H1 (cell line): ENCODE data around the gene KRT3. TPM values are rescaled to one million over a fixed set of nuclear protein-coding genes. Genes with fewer than 3 reads are reported as not detected.

Experiments
- CTCF ChIA-PET: fragments of 300-600 bp; sonication (Branson Sonifier 250); formaldehyde crosslinking; loops from one replicate; lab custom pipeline; 2021; ENCODE audit not compliant: partially characterized antibody; lab: Charles Lee
- POLR2A ChIA-PET: fragments of 300-600 bp; sonication (Branson Sonifier 250); formaldehyde crosslinking; loops from one replicate; lab custom pipeline; 2021; ENCODE audit warnings: inconsistent platforms; ENCODE audit not compliant: partially characterized antibody; lab: Charles Lee
- DNase-seq, 2 experiments: peaks; one replicate each; pipeline versions ENCODE4 v3.0.0 to v3.0.0-alpha.2; 2010 to 2022; ENCODE audit warnings: low spot score in 2 of 2, low read depth in 1 of 2, mixed read lengths in 1 of 2
- FAIRE-seq: peaks from 2 replicates; lab custom pipeline; 2011; peaks lifted over from hg19 to GRCh38; lab: Jason Lieb, UNC
- H2AFZ ChIP-seq: 2 replicates; pipeline ENCODE4 v1.8.1; 2012; ENCODE audit warnings: low read length, inconsistent platforms
- H2AK5ac ChIP-seq: 2 replicates; pipeline ENCODE4 v1.6.1; 2013; ENCODE audit warnings: low read depth, low read length
- H2BK120ac ChIP-seq: replicated peaks from 2 replicates; pipeline ENCODE3; 2013; ENCODE audit warnings: low read depth, low read length, inconsistent platforms
- H2BK12ac ChIP-seq: 2 replicates; pipeline ENCODE4 v1.6.1; 2013; ENCODE audit warnings: low read depth, low read length
- H2BK15ac ChIP-seq: 2 replicates; pipeline ENCODE4 v1.6.1; 2013; ENCODE audit warnings: low read length
- H2BK20ac ChIP-seq: 2 replicates; pipeline ENCODE4 v1.6.1; 2013; ENCODE audit warnings: low read length
- H2BK5ac ChIP-seq: 2 replicates; pipeline ENCODE4 v1.6.1; 2013; ENCODE audit warnings: low read depth, low read length
- H3K14ac ChIP-seq: 2 replicates; pipeline ENCODE4 v1.6.1; 2013; ENCODE audit warnings: inconsistent platforms; ENCODE audit not compliant: insufficient read length
- H3K18ac ChIP-seq: 2 replicates; pipeline ENCODE4 v1.6.1; 2013; ENCODE audit warnings: low read length; ENCODE audit errors: extremely low read depth
- H3K23ac ChIP-seq: 2 replicates; pipeline ENCODE4 v1.6.1; 2013; ENCODE audit warnings: inconsistent platforms; ENCODE audit not compliant: insufficient read length
- H3K23me2 ChIP-seq: 2 replicates; pipeline ENCODE4 v1.6.1; 2013; ENCODE audit warnings: low read depth, low read length
- H3K27ac ChIP-seq: 2 replicates; pipeline ENCODE4 v1.6.1; 2011; ENCODE audit warnings: low read depth, low read length, inconsistent platforms
- H3K27me3 ChIP-seq, 4 experiments: replicated peaks in 1 of 4; 1 replicate in 1 of 4; 2 replicates in 3 of 4; pipeline versions ENCODE4 v1.6.1 to v1.8.1; 2011 to 2013; ENCODE audit warnings: low read length in 3 of 4, mild to moderate bottlenecking in 3 of 4, inconsistent platforms in 2 of 4, mixed read lengths in 2 of 4, moderate library complexity in 1 of 4; ENCODE audit not compliant: control insufficient read depth in 3 of 4, insufficient read depth in 3 of 4; ENCODE audit errors: extremely low read depth in 1 of 4
- H3K36me3 ChIP-seq, 4 experiments: 2 replicates each; pipeline versions ENCODE4 v1.6.1 to v1.8.1; 2011 to 2013; ENCODE audit warnings: mild to moderate bottlenecking in 4 of 4, low read length in 3 of 4, moderate library complexity in 2 of 4, control low read depth in 1 of 4, inconsistent platforms in 1 of 4; ENCODE audit not compliant: insufficient read depth in 4 of 4, control insufficient read depth in 2 of 4
- H3K4ac ChIP-seq: replicated peaks from 2 replicates; pipeline ENCODE3; 2013; ENCODE audit warnings: low read length, low read depth, mixed read lengths, inconsistent platforms; ENCODE audit not compliant: insufficient read length
- H3K4me1 ChIP-seq, 4 experiments: replicated peaks in 1 of 4; 1 replicate in 1 of 4; 2 replicates in 3 of 4; pipeline versions ENCODE4 v1.6.1 to v1.8.1; 2011 to 2013; ENCODE audit warnings: low read length in 3 of 4, inconsistent platforms in 2 of 4, mixed read lengths in 1 of 4; ENCODE audit not compliant: insufficient read depth in 4 of 4, control insufficient read depth in 3 of 4
- H3K4me2 ChIP-seq, 2 experiments: 2 replicates each; pipeline versions ENCODE4 v1.6.1 to v1.8.1; 2011 to 2013; ENCODE audit warnings: low read depth in 2 of 2, low read length in 2 of 2, control low read depth in 1 of 2, inconsistent platforms in 1 of 2, mild to moderate bottlenecking in 1 of 2; ENCODE audit not compliant: insufficient read depth in 1 of 2
- H3K4me3 ChIP-seq, 4 experiments: fragments of 200-600, 300-600 bp in 1 of 4; sonication (generic), shearing (Covaris generic), sonication (Bioruptor Twin) in 1 of 4; 2 replicates each; pipeline versions ENCODE4 v1.5.1 to v1.8.1; 2011 to 2016; ENCODE audit warnings: low read length in 4 of 4, low read depth in 3 of 4, control low read depth in 2 of 4, inconsistent platforms in 2 of 4, mild to moderate bottlenecking in 2 of 4, mixed read lengths in 1 of 4, moderate library complexity in 1 of 4; ENCODE audit not compliant: insufficient read depth in 2 of 4; ENCODE audit errors: extremely low read depth in 1 of 4
- H3K56ac ChIP-seq: replicated peaks from 2 replicates; pipeline ENCODE3; 2013; ENCODE audit warnings: low read depth, mild to moderate bottlenecking, mixed read lengths, low read length, inconsistent platforms; ENCODE audit not compliant: insufficient read length
- H3K79me1 ChIP-seq: 2 replicates; pipeline ENCODE4 v1.6.1; 2013; ENCODE audit warnings: low read depth, low read length, control low read depth
- H3K79me2 ChIP-seq, 2 experiments: 2 replicates each; pipeline versions ENCODE4 v1.6.1 to v1.8.1; 2012 to 2013; ENCODE audit warnings: low read length in 2 of 2, mild to moderate bottlenecking in 2 of 2, inconsistent platforms in 1 of 2; ENCODE audit not compliant: insufficient read depth in 2 of 2, control insufficient read depth in 1 of 2
- H3K9ac ChIP-seq, 4 experiments: replicated peaks in 1 of 4; 1 replicate in 1 of 4; 2 replicates in 3 of 4; pipeline versions ENCODE4 v1.6.1 to v1.8.1; 2011 to 2013; ENCODE audit warnings: low read depth in 3 of 4, low read length in 3 of 4, control low read depth in 2 of 4, mild to moderate bottlenecking in 2 of 4, moderate library complexity in 2 of 4, inconsistent platforms in 1 of 4; ENCODE audit errors: extremely low read depth in 1 of 4
- H3K9me3 ChIP-seq, 2 experiments: 2 replicates each; pipeline versions ENCODE4 v1.6.1 to v1.8.1; 2012 to 2013; ENCODE audit warnings: mild to moderate bottlenecking in 2 of 2, moderate library complexity in 2 of 2, control low read depth in 1 of 2, inconsistent platforms in 1 of 2, low read depth in 1 of 2, low read length in 1 of 2, mixed read lengths in 1 of 2; ENCODE audit not compliant: insufficient read depth in 2 of 2
- H4K20me1 ChIP-seq, 2 experiments: replicated peaks in 1 of 2; 2 replicates each; pipeline versions ENCODE3 to v1.8.1; 2011 to 2013; ENCODE audit warnings: inconsistent platforms in 2 of 2, low read length in 2 of 2, mild to moderate bottlenecking in 1 of 2; ENCODE audit not compliant: insufficient read depth in 2 of 2, control insufficient read depth in 1 of 2
- H4K5ac ChIP-seq: 2 replicates; pipeline ENCODE4 v1.6.1; 2013; ENCODE audit warnings: low read length, low read depth, mixed read lengths, inconsistent platforms; ENCODE audit not compliant: insufficient read length
- H4K8ac ChIP-seq: 2 replicates; pipeline ENCODE4 v1.8.0; 2013; ENCODE audit warnings: mild to moderate bottlenecking, moderate library complexity, low read length, inconsistent platforms; ENCODE audit not compliant: insufficient read depth; ENCODE audit errors: extremely low read depth
- H4K91ac ChIP-seq: replicated peaks from 2 replicates; pipeline ENCODE3; 2013; ENCODE audit warnings: low read length, mixed read lengths, inconsistent platforms; ENCODE audit not compliant: insufficient read length
- CHD1 ChIP-seq: IDR thresholded peaks from 2 replicates; pipeline ENCODE4 v1.6.1; 2012; ENCODE audit warnings: low read depth, low read length, improper control_type of control experiment
- CHD2 ChIP-seq: IDR thresholded peaks from 2 replicates; pipeline ENCODE4 v1.6.1; 2012; ENCODE audit warnings: low read length, improper control_type of control experiment
- FOSL1 ChIP-seq: IDR thresholded peaks from 2 replicates; pipeline ENCODE4 v1.6.1; 2011; ENCODE audit warnings: mild to moderate bottlenecking, low read depth, low read length, moderate library complexity; ENCODE audit not compliant: insufficient read depth
- HDAC2 ChIP-seq, 2 experiments: fragments of 300-600 bp in 1 of 2; sonication (generic) in 1 of 2; IDR thresholded peaks; 2 replicates each; pipeline ENCODE4 v1.6.1; 2011 to 2012; ENCODE audit warnings: low read depth in 2 of 2, low read length in 2 of 2, mild to moderate bottlenecking in 2 of 2, moderate library complexity in 2 of 2, borderline replicate concordance in 1 of 2, inconsistent platforms in 1 of 2
- JUND ChIP-seq: IDR thresholded peaks from 2 replicates; pipeline ENCODE4 v1.6.1; 2011; ENCODE audit warnings: mild to moderate bottlenecking, improper control_type of control experiment, low read length
- MAFK ChIP-seq: IDR thresholded peaks from 2 replicates; pipeline ENCODE4 v1.6.1; 2012; ENCODE audit warnings: low read depth, mild to moderate bottlenecking, improper control_type of control experiment, low read length
- RBBP5 ChIP-seq: IDR thresholded peaks from 2 replicates; pipeline ENCODE4 v1.7.1; 2012; ENCODE audit warnings: low read depth, mild to moderate bottlenecking, inconsistent platforms, low read length, moderate library complexity, borderline replicate concordance
- WGBS, 2 experiments: shearing (Covaris generic) in 1 of 2; methylation state at CpG; one replicate each; pipeline versions ENCODE4 v1.1.6 to v1.1.7; 2013 to 2015; ENCODE audit warnings: low lambda C conversion rate in 2 of 2, mixed read lengths in 2 of 2, inconsistent platforms in 1 of 2, low coverage in 1 of 2, missing lambda C conversion rate in 1 of 2; ENCODE audit not compliant: insufficient replicate concordance in 2 of 2, insufficient coverage in 1 of 2, insufficient read length in 1 of 2; ENCODE audit errors: extremely low coverage in 1 of 2, missing lambda C conversion rate in 1 of 2; 5-methylcytosine and 5-hydroxymethylcytosine counted together
- polyA plus RNA-seq, 7 experiments: library from polyadenylated mRNA; depleted of rRNA in 3 of 7; stranded (reverse) in 5 of 7; unstranded in 2 of 7; fragments of >200 nt in 5 of 7; fragments of 200-250 nt in 2 of 7; gene quantifications; 1 replicate in 5 of 7; 2 replicates in 1 of 7; 4 replicates in 1 of 7; pipeline versions ENCODE4 v1.2.1 to v1.2.3, GENCODE V29; 2011 to 2013; ENCODE audit warnings: missing spikeins in 2 of 7, mixed read lengths in 2 of 7
- total RNA-seq: library from RNA; stranded (reverse); fragmentation: NEBNext Ultra II Directional; extraction: Animal tissue kit (Norgen Biotek cat#: 25700); gene quantifications from 2 replicates; pipeline ENCODE4 v1.2.1, GENCODE V29; 2021

Gene KRT3
- total and polyA plus RNA-seq, 2 of the 8 experiments (the other 6 are each of a cell fraction or from before 2014, with no cell fraction given): not detected

- no peaks in the 10 kb centered on the region for H3K36me3 ChIP-seq
- no peak for FAIRE-seq
- WGBS, 2 experiments: 84% methylated on average over 8 of the region's 8 CpGs; no CpG with 5 or more reads in 1 of the 2 experiments
Measured at GRCh38 chr12:52756281-52756960, 39.5 kb downstream of the KRT3 start.

More at GRCh38 chr12:52756281-52756960, 39.5 kb downstream of the KRT3 start:
- TF ChIP-seq RBBP5 (no peak), MAFK (no peak), HDAC2 (IDR thresholded peaks at IDR 0.05; ENCODE audit: borderline replicate concordance in 1 of 2, low read depth in 2 of 2, low read length in 2 of 2) (no peak), FOSL1 (no peak), JUND (no peak), CHD2 (no peak), CHD1 (no peak)
- H3K4me3 ChIP-seq: no peak overlapping the region
- no peaks in the 10 kb centered on the region for H3K79me1 ChIP-seq
- no peak overlapping the region for H2BK20ac ChIP-seq
- H4K5ac ChIP-seq: no peak overlapping the region
- H2BK5ac ChIP-seq: no peak overlapping the region
- H3K4me2 ChIP-seq: no peak overlapping the region
- H2BK120ac ChIP-seq: no peak overlapping the region
- no peak overlapping the region for H2BK12ac ChIP-seq
- H3K4me1 ChIP-seq: no peaks in the 10 kb centered on the region
- no peaks in the 10 kb centered on the region for H3K23me2 ChIP-seq
- H3K27ac ChIP-seq: no peak overlapping the region
- no peak overlapping the region for H2BK15ac ChIP-seq
- H3K4ac ChIP-seq: no peak overlapping the region
- H3K56ac ChIP-seq: no peak overlapping the region
- DNase-seq: no peak
- no peak overlapping the region for H3K23ac ChIP-seq
- no peaks in the 10 kb centered on the region; a peak in 1 of 7 replicates for H3K27me3 ChIP-seq
- H4K8ac ChIP-seq: no peak overlapping the region
- H3K79me2 ChIP-seq: no peaks in the 10 kb centered on the region
- H2AFZ ChIP-seq: no peak overlapping the region
- no peak overlapping the region for H3K9ac ChIP-seq
- H3K14ac ChIP-seq: no peak overlapping the region
- H2AK5ac ChIP-seq: no peak overlapping the region
- POLR2A ChIA-PET: no interaction called here
- H4K91ac ChIP-seq: no peak overlapping the region
- H3K9me3 ChIP-seq: peaks cover 6 to 10% of the 10 kb centered on the region in 2 experiments; a peak in 3 of 4 replicates
- H4K20me1 ChIP-seq: no peaks in the 10 kb centered on the region
- no peak overlapping the region for H3K18ac ChIP-seq
- CTCF ChIA-PET: interaction anchor here (1.0 to 2.1 kb wide), 3 partner anchors 51 to 360 kb away, joined by 3 to 8 read pairs (median 3); no protein-coding TSS in a partner anchor
